Thyroid gland (tissue), 4 donors: ENCODE data around the gene CASS4.

Source experiments
- CTCF ChIP-seq, 6 experiments: fragments of 200-600 bp in 3 of 6; fragments of 450-650 bp in 3 of 6; sonication (generic) in 3 of 6; IDR thresholded peaks; one replicate each; pipeline ENCODE4 v1.5.1; 2016 to 2019; ENCODE audit warnings: antibody characterized with exemption in 6 of 6, mild to moderate bottlenecking in 2 of 6, inconsistent platforms in 1 of 6, moderate library complexity in 1 of 6
- POLR2A ChIP-seq, 2 donors: fragments of 450-650 bp; IDR thresholded peaks; one replicate each; pipeline ENCODE4 v1.6.1; 2017; ENCODE audit warnings: antibody characterized with exemption in 2 of 2, mild to moderate bottlenecking in 2 of 2, moderate library complexity in 1 of 2

- no peak for TF ChIP-seq CTCF (IDR thresholded peaks at IDR 0.05)
- TF ChIP-seq POLR2A (IDR thresholded peaks at IDR 0.05): no peak
Measured at GRCh38 chr20:56386219-56386618, 25.8 kb upstream of the CASS4 start.
